ENCODE results near the gene CETP.

The CETP gene

DNA sequence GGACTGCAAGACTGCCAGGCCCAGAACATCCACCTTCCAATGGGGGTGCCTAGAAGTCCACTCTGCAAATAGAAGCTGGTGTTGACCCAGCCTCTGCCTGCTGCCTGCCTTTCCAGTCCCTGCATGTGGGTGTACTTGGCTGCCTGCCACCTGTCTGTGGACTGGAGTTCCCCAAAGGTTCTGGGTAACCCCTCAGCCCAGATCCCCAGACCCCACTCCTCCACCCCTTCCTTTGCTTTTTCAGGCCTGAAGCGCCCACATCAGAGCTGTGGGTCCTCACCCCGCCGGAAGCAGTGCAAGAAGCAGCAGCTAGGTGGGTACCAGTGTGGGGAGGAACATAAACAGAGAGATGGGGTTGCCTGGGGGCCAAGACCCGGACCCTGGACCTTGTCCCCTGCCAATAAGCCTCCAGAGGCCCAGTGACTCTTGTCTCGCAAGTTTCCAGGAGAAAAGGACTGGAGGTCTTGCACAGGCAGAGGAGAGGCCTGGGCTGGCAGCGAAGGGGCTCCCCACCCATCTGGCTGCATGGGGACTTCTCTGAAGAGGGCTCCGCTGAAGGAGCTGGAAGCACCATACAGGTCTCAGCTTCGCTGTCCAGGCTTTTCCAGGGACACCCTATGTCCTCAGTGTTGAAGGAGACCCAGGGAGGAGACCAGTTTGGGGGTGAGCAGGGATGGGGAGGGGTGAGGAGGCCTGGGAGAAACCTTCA, 61.9 kb downstream of the CETP start:
- DNase-seq = no peak

DNA sequence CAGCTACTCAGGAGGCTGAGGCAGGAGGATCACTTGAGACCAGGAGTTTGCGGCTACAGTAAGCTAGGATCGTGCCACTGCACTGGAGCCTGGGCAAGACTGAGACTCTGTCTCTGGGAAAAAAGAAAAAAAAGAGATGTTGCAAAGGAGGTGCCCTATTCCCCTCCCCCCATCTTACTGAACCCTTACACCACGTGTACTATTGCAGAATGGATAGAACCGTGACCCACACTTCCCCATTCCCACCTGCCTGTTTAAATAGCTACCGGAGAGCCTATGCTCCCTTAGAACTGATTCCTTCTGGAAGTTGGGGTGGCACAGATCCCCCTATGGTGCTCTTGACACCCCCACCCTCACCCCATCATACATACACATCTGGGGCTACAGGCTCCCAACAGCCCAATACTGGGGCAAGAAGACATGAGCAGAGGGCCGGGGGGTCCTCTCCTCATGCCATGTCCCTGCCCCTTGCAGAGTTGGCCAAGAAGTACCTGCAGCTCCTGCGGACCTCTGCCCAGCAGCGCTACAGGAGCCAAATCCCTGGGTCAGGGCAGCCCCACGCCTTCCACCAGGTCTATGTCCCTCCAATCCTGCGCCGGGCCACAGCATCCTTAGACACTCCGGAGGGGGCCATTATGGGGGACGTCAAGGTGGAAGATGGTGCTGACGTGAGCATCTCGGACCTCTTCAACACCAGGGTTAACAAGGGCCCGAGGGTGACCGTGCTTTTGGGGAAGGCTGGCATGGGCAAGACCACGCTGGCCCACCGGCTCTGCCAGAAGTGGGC, 63.3 kb downstream of the CETP start:
- no peak for DNase-seq

DNA sequence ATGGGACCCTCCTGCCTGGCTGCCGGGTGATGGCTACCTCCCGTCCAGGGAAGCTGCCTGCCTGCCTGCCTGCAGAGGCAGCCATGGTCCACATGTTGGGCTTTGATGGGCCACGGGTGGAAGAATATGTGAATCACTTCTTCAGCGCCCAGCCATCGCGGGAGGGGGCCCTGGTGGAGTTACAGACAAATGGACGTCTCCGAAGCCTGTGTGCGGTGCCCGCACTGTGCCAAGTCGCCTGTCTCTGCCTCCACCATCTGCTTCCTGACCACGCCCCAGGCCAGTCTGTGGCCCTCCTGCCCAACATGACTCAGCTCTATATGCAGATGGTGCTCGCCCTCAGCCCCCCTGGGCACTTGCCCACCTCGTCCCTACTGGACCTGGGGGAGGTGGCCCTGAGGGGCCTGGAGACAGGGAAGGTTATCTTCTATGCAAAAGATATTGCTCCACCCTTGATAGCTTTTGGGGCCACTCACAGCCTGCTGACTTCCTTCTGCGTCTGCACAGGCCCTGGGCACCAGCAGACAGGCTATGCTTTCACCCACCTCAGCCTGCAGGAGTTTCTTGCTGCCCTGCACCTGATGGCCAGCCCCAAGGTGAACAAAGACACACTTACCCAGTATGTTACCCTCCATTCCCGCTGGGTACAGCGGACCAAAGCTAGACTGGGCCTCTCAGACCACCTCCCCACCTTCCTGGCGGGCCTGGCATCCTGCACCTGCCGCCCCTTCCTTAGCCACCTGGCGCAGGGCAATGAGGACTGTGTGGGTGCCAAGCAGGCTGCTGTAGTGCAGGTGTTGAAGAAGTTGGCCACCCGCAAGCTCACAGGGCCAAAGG, 64.4 kb downstream of the CETP start:
- no peak for DNase-seq

GRCh38 chr16:57026778-57027062, 65.0 kb downstream of the CETP start:
- no peak for DNase-seq

- no peak for DNase-seq
Observed at GRCh38 chr16:57027067-57027466, 65.3 kb downstream of the CETP start.

DNA sequence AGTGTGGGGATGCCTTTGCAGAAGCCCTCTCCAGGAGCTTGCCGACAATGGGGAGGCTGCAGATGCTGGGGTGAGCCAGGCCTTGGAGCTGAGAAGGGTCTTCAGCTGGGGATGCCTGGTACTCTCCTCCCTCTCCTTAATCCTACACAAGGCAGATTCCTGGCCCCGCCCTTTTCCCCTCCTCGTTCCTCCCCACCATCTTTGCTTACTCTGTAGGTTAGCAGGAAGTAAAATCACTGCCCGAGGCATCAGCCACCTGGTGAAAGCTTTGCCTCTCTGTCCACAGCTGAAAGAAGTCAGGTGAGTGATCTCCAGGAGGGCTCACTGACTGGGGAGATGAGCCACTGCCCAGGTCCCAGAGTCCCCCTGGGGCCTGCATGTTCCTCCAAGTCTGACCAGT, 66.3 kb downstream of the CETP start:
- DNase-seq = no peak

GRCh38 chr16:57029161-57030160, 67.7 kb downstream of the CETP start:
- DNase-seq = no peak

- DNase-seq = no peak
Observed at GRCh38 chr16:57030346-57030902, 68.7 kb downstream of the CETP start.

DNA sequence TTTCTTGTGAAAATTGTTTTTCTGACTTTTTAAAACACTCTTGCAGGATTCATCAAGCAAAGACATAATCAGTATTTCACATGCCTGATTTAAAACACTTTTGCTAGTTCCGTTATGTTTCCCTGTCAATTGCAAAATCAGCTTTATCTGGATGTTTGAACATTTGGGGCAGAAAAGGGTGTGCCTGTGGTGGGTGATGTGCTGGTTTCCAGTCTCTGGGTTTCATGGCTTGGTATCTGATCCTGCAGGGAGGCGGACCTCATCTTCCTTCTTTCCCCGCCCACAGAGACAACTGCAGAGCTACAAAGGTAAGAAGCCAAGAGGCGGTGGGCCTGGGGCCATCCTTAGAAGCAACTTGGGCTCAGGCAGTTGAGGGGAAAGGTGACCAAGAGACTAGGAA, 69.4 kb downstream of the CETP start:
- DNase-seq = no peak

DNA sequence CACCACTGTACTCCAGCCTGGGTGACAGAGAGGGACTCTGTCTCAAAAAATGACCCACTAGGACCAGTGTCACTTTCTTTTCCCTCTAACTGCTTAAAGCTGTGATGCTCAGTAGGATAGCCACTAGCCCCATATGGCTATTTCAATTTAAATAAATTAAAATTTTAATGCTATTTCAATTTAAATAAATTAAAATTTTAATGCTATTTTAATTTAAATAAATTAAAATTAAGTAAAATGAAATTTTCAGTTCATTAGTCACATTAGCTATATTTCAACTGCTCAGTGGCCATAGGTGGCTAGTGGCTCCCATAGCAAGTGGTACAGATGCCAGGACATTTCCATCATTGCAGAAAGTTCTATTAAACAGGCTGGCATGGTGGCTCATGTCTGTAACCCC, 70.6 kb downstream of the CETP start:
- no peak for DNase-seq

DNA sequence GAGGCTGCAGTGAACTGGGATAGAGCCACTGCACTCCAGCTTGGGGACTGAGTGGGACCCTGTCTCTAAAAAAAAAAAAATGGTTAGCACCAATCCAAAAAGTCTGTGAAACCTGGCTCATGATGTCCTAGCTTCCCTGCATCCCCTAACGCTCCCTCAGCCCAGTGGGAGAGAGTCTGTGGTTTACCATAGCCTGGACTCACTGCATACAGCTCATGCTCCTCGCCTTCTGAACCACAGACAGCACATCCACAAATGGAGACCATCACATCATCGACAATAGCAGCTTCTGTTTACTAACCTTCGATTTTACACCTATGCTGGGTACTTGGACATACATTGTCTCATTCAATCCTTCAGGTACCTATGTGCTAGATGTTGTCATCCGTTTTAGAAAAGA, 71.2 kb downstream of the CETP start:
- DNase-seq = no peak

Measured in COR-L47 (cell line).